ENCODE results near the gene NFIA.
"Not testable (repeated sequence)": the region's sequence is repeated elsewhere in the genome, so short reads cannot be mapped to it uniquely, and the experiment has no call there.

The NFIA gene

GRCh38 chr1:61058483-61059245, 23.7 kb upstream of the NFIA start:
- DNase-seq (ENCODE audit: low spot score), result no peak

GRCh38 chr1:61061601-61062000, 20.8 kb upstream of the NFIA start:
- DNase-seq (ENCODE audit: low spot score), result not testable (repeated sequence)

GRCh38 chr1:61064673-61065072, 17.7 kb upstream of the NFIA start:
- DNase-seq (ENCODE audit: low spot score), result no peak

- DNase-seq (ENCODE audit: low spot score), result no peak
Measured at GRCh38 chr1:61067446-61068019, 14.8 kb upstream of the NFIA start.

GRCh38 chr1:61070054-61070453, 12.3 kb upstream of the NFIA start:
- DNase-seq (ENCODE audit: low spot score), result no peak

GRCh38 chr1:61071205-61072130, 10.9 kb upstream of the NFIA start:
- no peak for DNase-seq (ENCODE audit: low spot score)

GRCh38 chr1:61073871-61074270, 8.5 kb upstream of the NFIA start:
- DNase-seq (ENCODE audit: low spot score), result no peak

- DNase-seq (ENCODE audit: low spot score), result not testable (repeated sequence)
Measured at GRCh38 chr1:61075833-61076232, 6.5 kb upstream of the NFIA start.

GRCh38 chr1:61076728-61077675, 5.4 kb upstream of the NFIA start:
- peak; percentile 91 for DNase-seq (ENCODE audit: low spot score)

GRCh38 chr1:61077676-61078541, 4.5 kb upstream of the NFIA start:
- DNase-seq (ENCODE audit: low spot score), result peak; percentile 100

- no peak for DNase-seq (ENCODE audit: low spot score)
Measured at GRCh38 chr1:61078618-61079295, 3.6 kb upstream of the NFIA start.

GRCh38 chr1:61079296-61079897, 3.0 kb upstream of the NFIA start:
- no peak for DNase-seq (ENCODE audit: low spot score)

GRCh38 chr1:61079898-61080336, 2.4 kb upstream of the NFIA start:
- peak; percentile 91 for DNase-seq (ENCODE audit: low spot score)

- DNase-seq (ENCODE audit: low spot score), result peak; percentile 44
Measured at GRCh38 chr1:61080413-61081143, 1.8 kb upstream of the NFIA start.

GRCh38 chr1:61081144-61081685, 1.1 kb upstream of the NFIA start:
- DNase-seq (ENCODE audit: low spot score), result peak; percentile 21

GRCh38 chr1:61081686-61082310, 563 bp upstream of the NFIA start:
- peak; percentile 76 for DNase-seq (ENCODE audit: low spot score)

- DNase-seq (ENCODE audit: low spot score), result peak; percentile 14
Measured at GRCh38 chr1:61083013-61083806, 849 bp downstream of the NFIA start.
